HEK293 (cell line): Measurements from ENCODE around the gene DEDD.

Experiments
- CTCF ChIA-PET: fragments of 350-600 bp; formaldehyde crosslinking; extraction: SDS; loops from one replicate; lab custom pipeline; 2021; ENCODE audit warnings: antibody characterized with exemption; lab: Yijun Ruan, JAX
- POLR2A ChIA-PET: fragments of 300-600 bp; formaldehyde crosslinking; extraction: SDS; loops from one replicate; lab custom pipeline; 2020; ENCODE audit warnings: antibody characterized with exemption, inconsistent platforms; lab: Yijun Ruan, JAX
- H3K27ac ChIP-seq: fragments of 200-500 bp; sonication (Bioruptor generic); 2 replicates; pipeline ENCODE4 v1.5.1; 2014; ENCODE audit warnings: low read depth, low read length, control low read depth, inconsistent platforms; ENCODE audit errors: extremely low read depth
- H3K36me3 ChIP-seq, 2 experiments: fragments of 200-500 bp in 1 of 2; sonication (Bioruptor generic) in 1 of 2; 1 replicate in 1 of 2; 2 replicates in 1 of 2; pipeline ENCODE4 v1.5.1; 2014 to 2017; ENCODE audit warnings: inconsistent platforms in 2 of 2, low read length in 2 of 2; ENCODE audit not compliant: control insufficient read depth in 2 of 2, insufficient read depth in 1 of 2
- H3K4me1 ChIP-seq: fragments of 200-500 bp; sonication (Bioruptor generic); 2 replicates; pipeline ENCODE4 v1.5.1; 2014; ENCODE audit warnings: mild to moderate bottlenecking, low read length, inconsistent platforms; ENCODE audit not compliant: control insufficient read depth, insufficient read depth
- H3K4me3 ChIP-seq: 2 replicates; pipeline ENCODE4 v1.5.1; 2011; ENCODE audit warnings: low read depth, mild to moderate bottlenecking, control low read depth, low read length, moderate library complexity
- H3K9me3 ChIP-seq: fragments of 200-500 bp; sonication (Bioruptor generic); 2 replicates; pipeline ENCODE4 v1.5.1; 2014; ENCODE audit warnings: low read depth, low read length, inconsistent platforms; ENCODE audit not compliant: control insufficient read depth, insufficient read depth
- EGR2 ChIP-seq: fragments of 450-650 bp; formaldehyde crosslinking; IDR thresholded peaks from 2 replicates; pipeline ENCODE4 v1.5.1; 2016; ENCODE audit warnings: low read depth, missing biosample characterization, missing genetic modification characterization
- KLF7 ChIP-seq: fragments of 450-650 bp; formaldehyde crosslinking; IDR thresholded peaks from 2 replicates; pipeline ENCODE4 v1.5.1; 2016; ENCODE audit warnings: missing biosample characterization, missing genetic modification characterization, borderline replicate concordance
- SP7 ChIP-seq: fragments of 450-650 bp; formaldehyde crosslinking; IDR thresholded peaks from 2 replicates; pipeline ENCODE4 v1.5.1; 2016; ENCODE audit warnings: missing biosample characterization, missing genetic modification characterization
- ZFP69B ChIP-seq: fragments of 450-650 bp; formaldehyde crosslinking; IDR thresholded peaks from 2 replicates; pipeline ENCODE4 v1.5.1; 2016; ENCODE audit warnings: missing biosample characterization, missing genetic modification characterization
- ZNF10 ChIP-seq: fragments of 450-650 bp; formaldehyde crosslinking; IDR thresholded peaks from 2 replicates; pipeline ENCODE4 v1.5.1; 2017; ENCODE audit warnings: missing biosample characterization, missing genetic modification characterization
- ZNF157 ChIP-seq: fragments of 450-650 bp; formaldehyde crosslinking; IDR thresholded peaks from 2 replicates; pipeline ENCODE4 v1.5.1; 2016; ENCODE audit warnings: missing biosample characterization, missing genetic modification characterization
- ZNF354C ChIP-seq: fragments of 450-650 bp; formaldehyde crosslinking; IDR thresholded peaks from 2 replicates; pipeline ENCODE4 v1.5.1; 2016; ENCODE audit warnings: missing biosample characterization, missing genetic modification characterization, low read depth, borderline replicate concordance
- ZNF391 ChIP-seq: fragments of 450-650 bp; formaldehyde crosslinking; IDR thresholded peaks from 2 replicates; pipeline ENCODE4 v1.5.1; 2016; ENCODE audit warnings: low read depth, missing biosample characterization, missing genetic modification characterization, borderline replicate concordance
- ZNF521 ChIP-seq: fragments of 450-650 bp; formaldehyde crosslinking; IDR thresholded peaks from 2 replicates; pipeline ENCODE4 v1.5.1; 2017; ENCODE audit warnings: missing biosample characterization, mild to moderate bottlenecking, missing genetic modification characterization
- ZNF600 ChIP-seq: fragments of 450-650 bp; formaldehyde crosslinking; IDR thresholded peaks from 2 replicates; pipeline ENCODE4 v1.5.1; 2016; ENCODE audit warnings: missing biosample characterization, missing genetic modification characterization
- ZNF654 ChIP-seq: fragments of 450-650 bp; formaldehyde crosslinking; IDR thresholded peaks from 2 replicates; pipeline ENCODE4 v1.5.1; 2016; ENCODE audit warnings: low read depth, missing biosample characterization, missing genetic modification characterization
- ZNF747 ChIP-seq: fragments of 450-650 bp; formaldehyde crosslinking; IDR thresholded peaks from 2 replicates; pipeline ENCODE4 v1.5.1; 2016; ENCODE audit warnings: missing biosample characterization, missing genetic modification characterization
- ZNF76 ChIP-seq: fragments of 450-650 bp; formaldehyde crosslinking; IDR thresholded peaks from 2 replicates; pipeline ENCODE4; 2016; ENCODE audit warnings: low read depth, missing biosample characterization, missing genetic modification characterization, borderline replicate concordance
- TF ChIP-seq, protein P1 (sequence below): fragments of 450-650 bp; formaldehyde crosslinking; IDR thresholded peaks from 2 replicates; pipeline ENCODE4 v1.5.1; 2016; ENCODE audit warnings: missing biosample characterization, missing genetic modification characterization
- TF ChIP-seq, protein P2 (sequence below): fragments of 450-650 bp; formaldehyde crosslinking; IDR thresholded peaks from 2 replicates; pipeline ENCODE4 v1.5.1; 2016; ENCODE audit warnings: missing biosample characterization, missing genetic modification characterization, low read depth
- TF ChIP-seq, protein P3 (sequence below): fragments of 450-650 bp; formaldehyde crosslinking; IDR thresholded peaks from 2 replicates; pipeline ENCODE4 v1.5.1; 2016; ENCODE audit warnings: missing biosample characterization, missing genetic modification characterization
- TF ChIP-seq, protein P4 (sequence below): fragments of 450-650 bp; formaldehyde crosslinking; IDR thresholded peaks from 2 replicates; pipeline ENCODE4 v1.5.1; 2016; ENCODE audit warnings: missing biosample characterization, missing genetic modification characterization
- TF ChIP-seq, protein P5 (sequence below): fragments of 450-650 bp; formaldehyde crosslinking; IDR thresholded peaks from 2 replicates; pipeline ENCODE4 v1.5.1; 2016; ENCODE audit warnings: missing biosample characterization, missing genetic modification characterization

Gene DEDD

DNA sequence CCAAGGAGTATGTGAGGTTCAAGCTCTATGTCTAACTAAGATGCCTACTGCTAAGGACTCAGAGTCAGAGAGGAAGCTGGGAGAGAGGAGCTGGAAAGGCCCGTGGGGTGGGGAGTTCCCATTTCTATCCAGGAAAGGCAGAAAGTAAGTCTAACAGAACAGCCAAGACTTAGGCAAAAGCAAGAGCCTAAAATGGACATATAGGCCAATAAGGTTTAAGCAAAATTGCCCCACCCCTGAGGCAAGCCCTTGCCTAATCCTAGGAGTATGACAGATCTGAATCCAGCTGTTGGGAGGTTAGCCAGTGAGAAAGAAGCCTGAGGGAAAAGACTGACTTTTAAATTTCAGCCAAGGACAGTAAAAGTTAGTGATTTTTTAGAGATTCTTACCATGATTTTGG, 35.9 kb downstream of the DEDD start:
- Histone ChIP-seq H3K27ac (no peak overlapping the region), H3K4me1 (no peaks in the 10 kb centered on the region; the same call in 1 of the 2 replicates), H3K4me3 (no peak overlapping the region), H3K9me3 (no peaks in the 10 kb centered on the region), H3K36me3 (peaks cover 9 to 28% of the 10 kb centered on the region in 2 experiments; a peak in 2 of 3 replicates)
- TF ChIP-seq, protein P1, sequence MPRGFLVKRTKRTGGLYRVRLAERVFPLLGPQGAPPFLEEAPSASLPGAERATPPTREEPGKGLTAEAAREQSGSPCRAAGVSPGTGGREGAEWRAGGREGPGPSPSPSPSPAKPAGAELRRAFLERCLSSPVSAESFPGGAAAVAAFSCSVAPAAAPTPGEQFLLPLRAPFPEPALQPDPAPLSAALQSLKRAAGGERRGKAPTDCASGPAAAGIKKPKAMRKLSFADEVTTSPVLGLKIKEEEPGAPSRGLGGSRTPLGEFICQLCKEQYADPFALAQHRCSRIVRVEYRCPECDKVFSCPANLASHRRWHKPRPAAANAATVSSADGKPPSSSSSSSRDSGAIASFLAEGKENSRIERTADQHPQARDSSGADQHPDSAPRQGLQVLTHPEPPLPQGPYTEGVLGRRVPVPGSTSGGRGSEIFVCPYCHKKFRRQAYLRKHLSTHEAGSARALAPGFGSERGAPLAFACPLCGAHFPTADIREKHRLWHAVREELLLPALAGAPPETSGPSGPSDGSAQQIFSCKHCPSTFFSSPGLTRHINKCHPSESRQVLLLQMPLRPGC (tag by site-specific recombination): no peak
- TF ChIP-seq, protein P2, sequence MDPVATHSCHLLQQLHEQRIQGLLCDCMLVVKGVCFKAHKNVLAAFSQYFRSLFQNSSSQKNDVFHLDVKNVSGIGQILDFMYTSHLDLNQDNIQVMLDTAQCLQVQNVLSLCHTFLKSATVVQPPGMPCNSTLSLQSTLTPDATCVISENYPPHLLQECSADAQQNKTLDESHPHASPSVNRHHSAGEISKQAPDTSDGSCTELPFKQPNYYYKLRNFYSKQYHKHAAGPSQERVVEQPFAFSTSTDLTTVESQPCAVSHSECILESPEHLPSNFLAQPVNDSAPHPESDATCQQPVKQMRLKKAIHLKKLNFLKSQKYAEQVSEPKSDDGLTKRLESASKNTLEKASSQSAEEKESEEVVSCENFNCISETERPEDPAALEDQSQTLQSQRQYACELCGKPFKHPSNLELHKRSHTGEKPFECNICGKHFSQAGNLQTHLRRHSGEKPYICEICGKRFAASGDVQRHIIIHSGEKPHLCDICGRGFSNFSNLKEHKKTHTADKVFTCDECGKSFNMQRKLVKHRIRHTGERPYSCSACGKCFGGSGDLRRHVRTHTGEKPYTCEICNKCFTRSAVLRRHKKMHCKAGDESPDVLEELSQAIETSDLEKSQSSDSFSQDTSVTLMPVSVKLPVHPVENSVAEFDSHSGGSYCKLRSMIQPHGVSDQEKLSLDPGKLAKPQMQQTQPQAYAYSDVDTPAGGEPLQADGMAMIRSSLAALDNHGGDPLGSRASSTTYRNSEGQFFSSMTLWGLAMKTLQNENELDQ (tag by site-specific recombination): no peak
- TF ChIP-seq ZNF391 (no peak), ZFP69B (no peak), ZNF76 (tag by site-specific recombination) (no peak), ZNF747 (tag by site-specific recombination) (no peak), ZNF600 (no peak), ZNF654 (tag by site-specific recombination) (no peak), ZNF521 (tag by site-specific recombination) (no peak), EGR2 (tag by site-specific recombination) (no peak), ZNF10 (tag by site-specific recombination) (no peak), ZNF354C (no peak), KLF7 (no peak), SP7 (tag by site-specific recombination) (no peak), ZNF157 (tag by site-specific recombination) (no peak)
- TF ChIP-seq, protein P3, sequence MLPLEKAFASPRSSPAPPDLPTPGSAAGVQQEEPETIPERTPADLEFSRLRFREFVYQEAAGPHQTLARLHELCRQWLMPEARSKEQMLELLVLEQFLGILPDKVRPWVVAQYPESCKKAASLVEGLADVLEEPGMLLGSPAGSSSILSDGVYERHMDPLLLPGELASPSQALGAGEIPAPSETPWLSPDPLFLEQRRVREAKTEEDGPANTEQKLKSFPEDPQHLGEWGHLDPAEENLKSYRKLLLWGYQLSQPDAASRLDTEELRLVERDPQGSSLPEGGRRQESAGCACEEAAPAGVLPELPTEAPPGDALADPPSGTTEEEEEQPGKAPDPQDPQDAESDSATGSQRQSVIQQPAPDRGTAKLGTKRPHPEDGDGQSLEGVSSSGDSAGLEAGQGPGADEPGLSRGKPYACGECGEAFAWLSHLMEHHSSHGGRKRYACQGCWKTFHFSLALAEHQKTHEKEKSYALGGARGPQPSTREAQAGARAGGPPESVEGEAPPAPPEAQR (tag by site-specific recombination): no peak
- TF ChIP-seq, protein P4, sequence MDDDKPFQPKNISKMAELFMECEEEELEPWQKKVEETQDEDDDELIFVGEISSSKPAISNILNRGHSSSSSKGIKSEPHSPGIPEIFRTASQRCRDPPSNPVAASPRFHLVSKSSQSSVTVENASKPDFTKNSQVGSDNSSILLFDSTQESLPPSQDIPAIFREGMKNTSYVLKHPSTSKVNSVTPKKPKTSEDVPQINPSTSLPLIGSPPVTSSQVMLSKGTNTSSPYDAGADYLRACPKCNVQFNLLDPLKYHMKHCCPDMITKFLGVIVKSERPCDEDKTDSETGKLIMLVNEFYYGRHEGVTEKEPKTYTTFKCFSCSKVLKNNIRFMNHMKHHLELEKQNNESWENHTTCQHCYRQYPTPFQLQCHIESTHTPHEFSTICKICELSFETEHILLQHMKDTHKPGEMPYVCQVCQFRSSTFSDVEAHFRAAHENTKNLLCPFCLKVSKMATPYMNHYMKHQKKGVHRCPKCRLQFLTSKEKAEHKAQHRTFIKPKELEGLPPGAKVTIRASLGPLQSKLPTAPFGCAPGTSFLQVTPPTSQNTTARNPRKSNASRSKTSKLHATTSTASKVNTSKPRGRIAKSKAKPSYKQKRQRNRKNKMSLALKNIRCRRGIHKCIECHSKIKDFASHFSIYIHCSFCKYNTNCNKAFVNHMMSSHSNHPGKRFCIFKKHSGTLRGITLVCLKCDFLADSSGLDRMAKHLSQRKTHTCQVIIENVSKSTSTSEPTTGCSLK (tag by site-specific recombination): no peak
- TF ChIP-seq, protein P5, sequence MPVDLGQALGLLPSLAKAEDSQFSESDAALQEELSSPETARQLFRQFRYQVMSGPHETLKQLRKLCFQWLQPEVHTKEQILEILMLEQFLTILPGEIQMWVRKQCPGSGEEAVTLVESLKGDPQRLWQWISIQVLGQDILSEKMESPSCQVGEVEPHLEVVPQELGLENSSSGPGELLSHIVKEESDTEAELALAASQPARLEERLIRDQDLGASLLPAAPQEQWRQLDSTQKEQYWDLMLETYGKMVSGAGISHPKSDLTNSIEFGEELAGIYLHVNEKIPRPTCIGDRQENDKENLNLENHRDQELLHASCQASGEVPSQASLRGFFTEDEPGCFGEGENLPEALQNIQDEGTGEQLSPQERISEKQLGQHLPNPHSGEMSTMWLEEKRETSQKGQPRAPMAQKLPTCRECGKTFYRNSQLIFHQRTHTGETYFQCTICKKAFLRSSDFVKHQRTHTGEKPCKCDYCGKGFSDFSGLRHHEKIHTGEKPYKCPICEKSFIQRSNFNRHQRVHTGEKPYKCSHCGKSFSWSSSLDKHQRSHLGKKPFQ (tag by site-specific recombination): no peak
- ChIA-PET CTCF (interaction anchor here (0.7 to 4.5 kb wide), 14 partner anchors 10 to 368 kb away, joined by 3 to 60 read pairs (median 8); partner anchors contain the start of genes ARHGAP30 and USF1), POLR2A (interaction anchor here (1.4 to 2.5 kb wide), 3 partner anchors 51 to 99 kb away, joined by 5 to 10 read pairs (median 6); partner anchors contain the start of genes F11R and USF1)
